A549 (cell line): ENCODE measurements around the gene CHD6. TPM values are rescaled to one million over a fixed set of nuclear protein-coding genes. Genes with fewer than 3 reads are reported as not detected.

ENCODE experiments used
- ATAC-seq, 2 experiments: fragments of 200-7000 bp in 1 of 2; fragments of >200 bp in 1 of 2; cut with Nextera tagmentation in 1 of 2; cut with Tn5 transposase in 1 of 2; 3 replicates each; pipeline versions ENCODE4 v1.8.0 to v1.9.1; 2018 to 2020; ENCODE audit warnings: mild to moderate bottlenecking in 1 of 2, moderate library complexity in 1 of 2
- CTCF ChIA-PET: fragments of 300-600 bp; sonication (Branson Sonifier 250); formaldehyde crosslinking; extraction: SDS; loops from one replicate; lab custom pipeline; 2021; ENCODE audit warnings: antibody characterized with exemption, inconsistent platforms; lab: Yijun Ruan, JAX
- POLR2A ChIA-PET: fragments of 350-600 bp; formaldehyde crosslinking; extraction: SDS; loops from one replicate; lab custom pipeline; 2021; ENCODE audit warnings: antibody characterized with exemption, inconsistent platforms; lab: Yijun Ruan, JAX
- DNase-seq, 2 experiments: peaks; one replicate each; pipeline versions ENCODE4 v3.0.0 to v3.0.0-alpha.2; 2011 to 2016; ENCODE audit warnings: low read depth in 1 of 2, low spot score in 1 of 2
- FAIRE-seq: peaks from 2 replicates; lab custom pipeline; 2011; peaks lifted over from hg19 to GRCh38; lab: Jason Lieb, UNC
- H3K27ac ChIP-seq, 2 experiments: fragments of >200 bp; sonication (Bioruptor Twin); formaldehyde crosslinking; 3 replicates each; pipeline ENCODE4 v1.5.1; 2016 to 2017
- H3K4me1 ChIP-seq: fragments of >200 bp; sonication (Bioruptor Twin); formaldehyde crosslinking; 3 replicates; pipeline ENCODE4 v1.6.1; 2016
- H3K4me2 ChIP-seq: fragments of >200 bp; sonication (Bioruptor Twin); formaldehyde crosslinking; 3 replicates; pipeline ENCODE4 v1.6.1; 2016
- H3K4me3 ChIP-seq: fragments of >200 bp; sonication (Bioruptor Twin); formaldehyde crosslinking; 3 replicates; pipeline ENCODE4 v1.5.1; 2016
- H3K9me3 ChIP-seq: fragments of >200 bp; sonication (Bioruptor Twin); formaldehyde crosslinking; 3 replicates; pipeline ENCODE4 v1.6.1; 2016
- CBX2 ChIP-seq: fragments of 200-600 bp; sonication (generic); IDR thresholded peaks from 2 replicates; pipeline ENCODE4 v1.6.1; 2016; ENCODE audit warnings: low read depth, mild to moderate bottlenecking, borderline replicate concordance
- CEBPB ChIP-seq, 2 experiments: fragments of >200 bp in 1 of 2; sonication (Bioruptor Twin) in 1 of 2; formaldehyde crosslinking in 1 of 2; IDR thresholded peaks; 2 replicates each; pipeline ENCODE4 v1.6.1; 2012 to 2016
- CHD4 ChIP-seq: fragments of 200-600 bp; sonication (generic); IDR thresholded peaks from 2 replicates; pipeline ENCODE4 v1.6.1; 2016; ENCODE audit warnings: antibody characterized with exemption, mild to moderate bottlenecking, borderline replicate concordance
- EHMT2 ChIP-seq: fragments of 200-600 bp; sonication (generic); IDR thresholded peaks from 2 replicates; pipeline ENCODE4 v1.6.1; 2016; ENCODE audit warnings: antibody characterized with exemption, low read depth, mild to moderate bottlenecking, moderate library complexity
- FOSB ChIP-seq: fragments of 250-450 bp; sonication (Bioruptor Pico); IDR thresholded peaks from 2 replicates; pipeline ENCODE4 v1.5.0; 2020; ENCODE audit warnings: mild to moderate bottlenecking, moderate library complexity
- FOSL2 ChIP-seq, 2 experiments: fragments of 450-650 bp in 1 of 2; fragments of >200 bp in 1 of 2; sonication (Bioruptor Twin) in 1 of 2; formaldehyde crosslinking; IDR thresholded peaks; 2 replicates each; pipeline versions ENCODE4 v1.5.0 to v1.6.1; 2016 to 2020; ENCODE audit warnings: mild to moderate bottlenecking in 1 of 2, moderate library complexity in 1 of 2
- FOXS1 ChIP-seq: fragments of 250-450 bp; sonication (Bioruptor Pico); IDR thresholded peaks from 2 replicates; pipeline ENCODE4 v1.5.0; 2020; ENCODE audit warnings: mild to moderate bottlenecking, moderate library complexity
- HDAC2 ChIP-seq: fragments of 200-600 bp; sonication (generic); IDR thresholded peaks from 2 replicates; pipeline ENCODE4 v1.6.1; 2016
- HOXA7 ChIP-seq: fragments of 250-450 bp; sonication (Bioruptor Pico); IDR thresholded peaks from 2 replicates; pipeline ENCODE4 v1.5.0; 2020; ENCODE audit warnings: mild to moderate bottlenecking, moderate library complexity
- HOXB13 ChIP-seq: fragments of 250-450 bp; sonication (Bioruptor Pico); IDR thresholded peaks from 2 replicates; pipeline ENCODE4 v1.5.0; 2020; ENCODE audit warnings: low read depth, mild to moderate bottlenecking, moderate library complexity
- JUN ChIP-seq, 2 experiments: fragments of >200 bp; sonication (Bioruptor Twin); formaldehyde crosslinking; IDR thresholded peaks; 2 replicates in 1 of 2; 3 replicates in 1 of 2; pipeline ENCODE4 v1.6.1; 2016 to 2017
- KDM1A ChIP-seq: fragments of 200-600 bp; sonication (generic); IDR thresholded peaks from 2 replicates; pipeline ENCODE4 v1.6.1; 2016; ENCODE audit warnings: low read depth, mild to moderate bottlenecking
- KDM5A ChIP-seq: fragments of 200-600 bp; sonication (generic); IDR thresholded peaks from 2 replicates; pipeline ENCODE4 v1.6.1; 2016; ENCODE audit warnings: antibody characterized with exemption, mild to moderate bottlenecking
- MAFK ChIP-seq: fragments of 450-650 bp; IDR thresholded peaks from 2 replicates; pipeline ENCODE4 v1.6.1; 2014; ENCODE audit not compliant: partially characterized antibody
- MAZ ChIP-seq: fragments of 150-350 bp; IDR thresholded peaks from 2 replicates; pipeline ENCODE4 v1.6.1; 2014; ENCODE audit warnings: antibody characterized with exemption, low read depth, low read length, borderline replicate concordance
- MYC ChIP-seq: IDR thresholded peaks from 2 replicates; pipeline ENCODE4 v1.6.1; 2012; ENCODE audit warnings: mild to moderate bottlenecking, inconsistent platforms, low read length, improper control_type of control experiment, borderline replicate concordance
- NFE2L2 ChIP-seq: fragments of 150-350 bp; conservative IDR thresholded peaks from 2 replicates; pipeline ENCODE4 v1.6.1; 2014; ENCODE audit warnings: low read length
- POLR2AphosphoS2 ChIP-seq: conservative IDR thresholded peaks from 2 replicates; pipeline ENCODE4 v1.6.1; 2012; ENCODE audit warnings: low read length, improper control_type of control experiment, inconsistent platforms
- RARB ChIP-seq: fragments of 250-450 bp; sonication (Bioruptor Pico); IDR thresholded peaks from 2 replicates; pipeline ENCODE4 v1.8.0; 2021; ENCODE audit warnings: mild to moderate bottlenecking, moderate library complexity
- RFX5 ChIP-seq: fragments of 450-650 bp; IDR thresholded peaks from 2 replicates; pipeline ENCODE4 v1.7.1; 2014; ENCODE audit warnings: antibody characterized with exemption, mild to moderate bottlenecking, moderate library complexity
- SREBF2 ChIP-seq: fragments of 450-650 bp; IDR thresholded peaks from 2 replicates; pipeline ENCODE4 v1.6.1; 2014; ENCODE audit warnings: mild to moderate bottlenecking, moderate library complexity
- TFCP2L1 ChIP-seq: fragments of 250-450 bp; sonication (Bioruptor Pico); IDR thresholded peaks from 2 replicates; pipeline ENCODE4 v1.5.0; 2021; ENCODE audit warnings: mild to moderate bottlenecking
- ZSCAN20 ChIP-seq: fragments of 250-450 bp; sonication (Bioruptor Pico); IDR thresholded peaks from 2 replicates; pipeline ENCODE4 v1.8.0; 2022; ENCODE audit warnings: mild to moderate bottlenecking, moderate library complexity
- WGBS: methylation state at CpG from one replicate; pipeline ENCODE4 v1.1.6; 2017; ENCODE audit errors: missing lambda C conversion rate; 5-methylcytosine and 5-hydroxymethylcytosine counted together
- polyA plus RNA-seq, 4 experiments: library from polyadenylated mRNA; depleted of rRNA in 3 of 4; stranded (reverse); fragments of >200 nt; fragmentation: RNase III in 1 of 4; extraction: RNeasy Plus Mini Kit Qiagen cat#74134 plus additional on column Dnase treatment in 1 of 4; gene quantifications; 2 replicates in 3 of 4; 3 replicates in 1 of 4; pipeline ENCODE4 v1.2.3, GENCODE V29; 2011 to 2017
- TF ChIP-seq, protein P1 (sequence below): fragments of >200 bp; sonication (Bioruptor Twin); formaldehyde crosslinking; IDR thresholded peaks from 3 replicates; pipeline ENCODE4 v1.6.1; 2016
- TF ChIP-seq, protein P2 (sequence below): fragments of >200 bp; sonication (Bioruptor Twin); formaldehyde crosslinking; IDR thresholded peaks from 3 replicates; pipeline ENCODE4 v1.5.1; 2016
- TF ChIP-seq, protein P3 (sequence below): fragments of 250-450 bp; sonication (Bioruptor Pico); IDR thresholded peaks from 2 replicates; pipeline ENCODE4 v1.5.0; 2021; ENCODE audit warnings: mild to moderate bottlenecking, moderate library complexity, borderline replicate concordance
- TF ChIP-seq, protein P4 (sequence below): fragments of 150-350 bp; IDR thresholded peaks from 2 replicates; pipeline ENCODE4 v1.6.1; 2014; ENCODE audit warnings: low read depth, mild to moderate bottlenecking, low read length

CHD6 gene
- polyA plus RNA-seq, 2 of the 4 experiments (the other 2 are of a cell fraction) = 8.2 to 22.6 TPM

DNA sequence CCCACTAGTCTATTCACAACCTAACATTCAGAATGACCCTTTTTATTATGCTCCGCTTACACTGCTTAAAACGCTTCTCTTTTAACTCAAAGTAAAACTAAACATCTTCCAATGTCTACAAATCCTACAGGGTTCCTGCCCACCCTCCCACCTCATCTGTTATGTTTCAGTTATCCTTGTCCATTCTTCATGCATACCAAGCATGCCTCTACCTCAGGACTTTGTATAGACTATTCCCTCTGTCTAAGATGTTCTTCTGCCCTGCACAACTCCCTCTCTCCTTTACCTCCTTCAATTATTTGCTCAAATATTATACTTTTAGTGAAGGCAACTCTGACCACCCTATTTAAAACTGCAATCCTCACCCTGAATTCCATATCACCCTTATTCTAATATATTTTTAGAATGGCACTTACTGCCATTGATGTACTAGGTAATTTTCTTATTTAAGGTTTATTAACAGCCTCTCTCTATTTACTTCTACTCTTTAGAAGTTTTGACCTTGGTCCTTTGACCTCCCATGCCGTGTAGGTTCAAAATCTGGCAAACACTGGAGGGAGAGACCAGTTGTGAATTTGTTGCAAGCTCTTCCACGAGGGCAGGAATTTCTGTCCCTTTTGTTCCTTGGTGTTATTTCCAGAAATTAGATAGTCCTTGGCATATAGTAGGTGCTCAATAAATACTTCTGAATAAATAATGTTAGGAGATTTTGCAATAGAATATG lies 111.8 kb downstream of the CHD6 start:
- POLR2A ChIA-PET = no interaction called here
- Histone ChIP-seq H3K4me2 (no peak overlapping the region), H3K27ac (no peak overlapping the region), H3K4me3 (no peak overlapping the region), H3K9me3 (peaks cover 21% of the 10 kb centered on the region), H3K4me1 (peaks cover 6% of the 10 kb centered on the region; the same call in 1 of the 3 replicates)
- FAIRE-seq (no peak), DNase-seq (no peak), ATAC-seq (no peak)
- no peak for TF ChIP-seq FOSB (CRISPR knock-in tag)
- no peak for TF ChIP-seq KDM5A
- TF ChIP-seq FOSL2 (IDR thresholded peaks at IDR 0.05) = no peak
- no peak for TF ChIP-seq FOSL2 (CRISPR knock-in tag; IDR thresholded peaks at IDR 0.05)
- TF ChIP-seq HDAC2 = no peak
- TF ChIP-seq POLR2AphosphoS2 = no peak
- no peak for TF ChIP-seq RARB
- TF ChIP-seq, protein P1, sequence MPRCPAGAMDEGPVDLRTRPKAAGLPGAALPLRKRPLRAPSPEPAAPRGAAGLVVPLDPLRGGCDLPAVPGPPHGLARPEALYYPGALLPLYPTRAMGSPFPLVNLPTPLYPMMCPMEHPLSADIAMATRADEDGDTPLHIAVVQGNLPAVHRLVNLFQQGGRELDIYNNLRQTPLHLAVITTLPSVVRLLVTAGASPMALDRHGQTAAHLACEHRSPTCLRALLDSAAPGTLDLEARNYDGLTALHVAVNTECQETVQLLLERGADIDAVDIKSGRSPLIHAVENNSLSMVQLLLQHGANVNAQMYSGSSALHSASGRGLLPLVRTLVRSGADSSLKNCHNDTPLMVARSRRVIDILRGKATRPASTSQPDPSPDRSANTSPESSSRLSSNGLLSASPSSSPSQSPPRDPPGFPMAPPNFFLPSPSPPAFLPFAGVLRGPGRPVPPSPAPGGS = no peak
- TF ChIP-seq HOXB13 (CRISPR knock-in tag) = no peak
- TF ChIP-seq CBX2 = no peak
- TF ChIP-seq MAZ = no peak
- no peak for TF ChIP-seq ZSCAN20 (CRISPR knock-in tag)
- TF ChIP-seq, protein P2, sequence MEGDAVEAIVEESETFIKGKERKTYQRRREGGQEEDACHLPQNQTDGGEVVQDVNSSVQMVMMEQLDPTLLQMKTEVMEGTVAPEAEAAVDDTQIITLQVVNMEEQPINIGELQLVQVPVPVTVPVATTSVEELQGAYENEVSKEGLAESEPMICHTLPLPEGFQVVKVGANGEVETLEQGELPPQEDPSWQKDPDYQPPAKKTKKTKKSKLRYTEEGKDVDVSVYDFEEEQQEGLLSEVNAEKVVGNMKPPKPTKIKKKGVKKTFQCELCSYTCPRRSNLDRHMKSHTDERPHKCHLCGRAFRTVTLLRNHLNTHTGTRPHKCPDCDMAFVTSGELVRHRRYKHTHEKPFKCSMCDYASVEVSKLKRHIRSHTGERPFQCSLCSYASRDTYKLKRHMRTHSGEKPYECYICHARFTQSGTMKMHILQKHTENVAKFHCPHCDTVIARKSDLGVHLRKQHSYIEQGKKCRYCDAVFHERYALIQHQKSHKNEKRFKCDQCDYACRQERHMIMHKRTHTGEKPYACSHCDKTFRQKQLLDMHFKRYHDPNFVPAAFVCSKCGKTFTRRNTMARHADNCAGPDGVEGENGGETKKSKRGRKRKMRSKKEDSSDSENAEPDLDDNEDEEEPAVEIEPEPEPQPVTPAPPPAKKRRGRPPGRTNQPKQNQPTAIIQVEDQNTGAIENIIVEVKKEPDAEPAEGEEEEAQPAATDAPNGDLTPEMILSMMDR = no peak
- CTCF ChIA-PET = interaction anchor here (0.6 kb wide), 1 partner anchor 145 kb away, joined by 3 read pairs; no protein-coding TSS in a partner anchor
- WGBS = 94% methylated on average over 4 of the region's 4 CpGs

DNA sequence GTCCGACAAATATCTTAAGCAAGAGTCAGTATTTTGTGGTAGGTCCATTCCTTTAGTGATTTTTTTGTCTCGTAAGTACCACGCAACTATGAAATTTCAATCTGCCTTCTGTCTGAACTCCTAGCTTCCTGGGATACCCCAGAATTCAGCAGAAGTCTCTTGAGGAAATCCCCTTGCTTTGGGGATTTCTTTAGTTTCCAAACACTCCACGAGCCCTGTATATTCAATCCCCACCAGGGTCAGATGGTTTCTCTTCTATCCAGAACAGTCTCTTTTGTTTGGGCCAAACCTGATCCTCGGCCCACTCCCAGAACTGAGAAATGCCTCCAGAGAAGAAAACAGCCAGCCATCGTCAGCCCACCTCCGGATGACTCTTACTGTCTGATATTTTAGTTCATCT lies 113.0 kb downstream of the CHD6 start:
- 93% methylated on average over 7 of the region's 7 CpGs for WGBS
- no peak for FAIRE-seq
- Histone ChIP-seq H3K27ac (no peak overlapping the region), H3K4me2 (no peak overlapping the region), H3K4me3 (no peak overlapping the region), H3K4me1 (peaks cover 6% of the 10 kb centered on the region; the same call in 1 of the 3 replicates), H3K9me3 (peaks cover 21% of the 10 kb centered on the region)
- ChIA-PET POLR2A (no interaction called here), CTCF (interaction anchor here (0.6 to 1.5 kb wide), 3 partner anchors 12 to 34 kb away, joined by 3 to 4 read pairs (median 3); no protein-coding TSS in a partner anchor)
- no peak for DNase-seq
- no peak for ATAC-seq
- TF ChIP-seq EHMT2 = no peak
- no peak for TF ChIP-seq HOXA7 (CRISPR knock-in tag)
- no peak for TF ChIP-seq RARB
- TF ChIP-seq FOSL2 (IDR thresholded peaks at IDR 0.05) = no peak
- no peak for TF ChIP-seq FOSL2 (CRISPR knock-in tag; IDR thresholded peaks at IDR 0.05)
- TF ChIP-seq CBX2 = no peak
- TF ChIP-seq, protein P3, sequence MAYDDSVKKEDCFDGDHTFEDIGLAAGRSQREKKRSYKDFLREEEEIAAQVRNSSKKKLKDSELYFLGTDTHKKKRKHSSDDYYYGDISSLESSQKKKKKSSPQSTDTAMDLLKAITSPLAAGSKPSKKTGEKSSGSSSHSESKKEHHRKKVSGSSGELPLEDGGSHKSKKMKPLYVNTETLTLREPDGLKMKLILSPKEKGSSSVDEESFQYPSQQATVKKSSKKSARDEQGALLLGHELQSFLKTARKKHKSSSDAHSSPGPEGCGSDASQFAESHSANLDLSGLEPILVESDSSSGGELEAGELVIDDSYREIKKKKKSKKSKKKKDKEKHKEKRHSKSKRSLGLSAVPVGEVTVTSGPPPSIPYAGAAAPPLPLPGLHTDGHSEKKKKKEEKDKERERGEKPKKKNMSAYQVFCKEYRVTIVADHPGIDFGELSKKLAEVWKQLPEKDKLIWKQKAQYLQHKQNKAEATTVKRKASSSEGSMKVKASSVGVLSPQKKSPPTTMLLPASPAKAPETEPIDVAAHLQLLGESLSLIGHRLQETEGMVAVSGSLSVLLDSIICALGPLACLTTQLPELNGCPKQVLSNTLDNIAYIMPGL (CRISPR knock-in tag) = no peak
- TF ChIP-seq MAFK = no peak

DNA sequence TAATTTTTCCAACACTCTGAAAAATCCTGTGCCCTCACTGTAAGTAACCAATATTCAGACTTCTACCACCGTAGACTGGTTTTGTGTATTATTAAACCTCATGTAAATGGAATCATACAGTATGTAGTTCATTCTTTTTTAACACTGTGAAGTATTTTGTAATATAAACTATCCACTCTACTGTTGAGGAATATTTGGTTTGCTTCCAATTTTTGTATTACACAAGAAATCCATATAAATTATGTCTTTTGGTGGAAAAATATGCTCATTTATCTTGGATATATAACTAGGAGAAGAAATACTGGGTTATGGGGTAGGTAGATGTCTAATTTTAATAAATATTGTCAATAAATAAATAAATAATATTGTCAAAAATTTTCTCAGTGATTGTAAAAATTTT lies 116.8 kb downstream of the CHD6 start:
- Histone ChIP-seq H3K4me3 (no peak overlapping the region), H3K27ac (no peak overlapping the region), H3K9me3 (peaks cover 21% of the 10 kb centered on the region)
- CTCF ChIA-PET = no interaction called here
- ATAC-seq (no peak), DNase-seq (no peak)
- no peak for TF ChIP-seq NFE2L2
- no peak for TF ChIP-seq CHD4
- TF ChIP-seq ZSCAN20 (CRISPR knock-in tag) = no peak
- no peak for TF ChIP-seq JUN (IDR thresholded peaks at IDR 0.05)
- no peak for TF ChIP-seq FOXS1 (CRISPR knock-in tag)
- TF ChIP-seq TFCP2L1 (CRISPR knock-in tag) = no peak
- no peak for TF ChIP-seq CEBPB (IDR thresholded peaks at IDR 0.05)
- TF ChIP-seq MYC = no peak
- TF ChIP-seq, protein P4, sequence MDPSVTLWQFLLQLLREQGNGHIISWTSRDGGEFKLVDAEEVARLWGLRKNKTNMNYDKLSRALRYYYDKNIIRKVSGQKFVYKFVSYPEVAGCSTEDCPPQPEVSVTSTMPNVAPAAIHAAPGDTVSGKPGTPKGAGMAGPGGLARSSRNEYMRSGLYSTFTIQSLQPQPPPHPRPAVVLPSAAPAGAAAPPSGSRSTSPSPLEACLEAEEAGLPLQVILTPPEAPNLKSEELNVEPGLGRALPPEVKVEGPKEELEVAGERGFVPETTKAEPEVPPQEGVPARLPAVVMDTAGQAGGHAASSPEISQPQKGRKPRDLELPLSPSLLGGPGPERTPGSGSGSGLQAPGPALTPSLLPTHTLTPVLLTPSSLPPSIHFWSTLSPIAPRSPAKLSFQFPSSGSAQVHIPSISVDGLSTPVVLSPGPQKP = no peak
- no peak for TF ChIP-seq KDM1A
- no peak for TF ChIP-seq RFX5
- TF ChIP-seq SREBF2 = no peak
- TF ChIP-seq MAFK = no peak
- TF ChIP-seq, all 56 proteins: peak for 0
- Histone ChIP-seq H3K4me2 (no peak overlapping the region), H3K4me1 (no peaks in the 10 kb centered on the region)
- 94% methylated on average over 1 of the region's 1 CpG for WGBS
- FAIRE-seq = no peak
- POLR2A ChIA-PET = no interaction called here
